Heart left ventricle (tissue), 13 donors: ENCODE data around the gene TRAF3.

Source experiments
- CTCF ChIP-seq, 12 donors: fragments of 200-600 bp; sonication (generic) in 4 of 12; IDR thresholded peaks; one replicate each; pipeline versions ENCODE4 v1.5.0 to v1.8.0; 2018 to 2022; ENCODE audit warnings: antibody characterized with exemption in 12 of 12, mild to moderate bottlenecking in 5 of 12
- POLR2A ChIP-seq, 2 donors: fragments of 450-650 bp; IDR thresholded peaks; one replicate each; pipeline ENCODE4 v1.6.1; 2017; ENCODE audit warnings: antibody characterized with exemption in 2 of 2, mild to moderate bottlenecking in 2 of 2, moderate library complexity in 2 of 2
- donor health status: ischemic (EF 13 %, LVEDD 7.1; RV severe dilation, severe dysfunction).
- donor health status: DM: no; HTN: yes; CAD: no.
- donor health status: DM: no; HTN: no; CAD: no.
- donor health status: ischemic (EF 25% LVEDD 6.9; RV normal size, moderate dysfunction).
- donor health status: ischemic (EF 25% LVEDD 5.7; RV mildly dilated, moderate dysfunction).
- donor health status: ischemic (EF 35%, LVEDD 5.7; RV mildly dilated, moderate dysfunction).
- donor health status: nonischemic (EF 11% LVEDD 7.7; RV severe dilation, severe dysfunction).
- donor health status: DM: yes; HTN: yes; CAD: no.
- donor health status: PGD.
- donor health status: ischemic (EF 29% LVEDD 5.4; RV normal size, mild dysfunction).
- donor health status: nonischemic (EF 23%, LVEDD 6.1; RV moderate dilation, normal function).

- TF ChIP-seq CTCF (IDR thresholded peaks at IDR 0.05) (no peak), POLR2A (IDR thresholded peaks at IDR 0.05) (no peak)
These were observed 19.6 kb upstream of the TRAF3 start for GRCh38 chr14:102757646-102758045.
